Activated CD4-positive, alpha-beta T cell treated with anti-CD3 and anti-CD28 coated beads, Interleukin-2, amount 50 U/mL, for 24 hours (primary cell): ENCODE data around the gene NAT10.
"Not testable (repeated sequence)": the region's sequence is repeated elsewhere in the genome, so short reads cannot be mapped to it uniquely, and the experiment has no call there.

Source experiments
- DNase-seq, 2 donors: peaks; one replicate each; pipeline ENCODE4 v3.0.0-alpha.2; 2020; ENCODE audit warnings: low read depth in 1 of 2, low spot score in 1 of 2

Gene NAT10

GRCh38 chr11:34105079-34105956 lies at the start of gene NAT10:
Gene NAT10, plus strand, starts transcription at chr11:34105629. Its CDS starts 2,597 bp downstream, at chr11:34108226.
- peak; percentile 95 to 98 for DNase-seq

- DNase-seq, result no peak
Observed at GRCh38 chr11:34056672-34057071, 48.8 kb upstream of the NAT10 start.

GRCh38 chr11:34063061-34063795 lies 42.2 kb upstream of the NAT10 start:
- DNase-seq, result no peak

GRCh38 chr11:34064291-34064690 lies 41.1 kb upstream of the NAT10 start:
- DNase-seq, result no peak

GRCh38 chr11:34065505-34066203 lies 39.8 kb upstream of the NAT10 start:
- no peak for DNase-seq

GRCh38 chr11:34066766-34067165 lies 38.7 kb upstream of the NAT10 start:
- DNase-seq, result not testable (repeated sequence)

- no peak for DNase-seq
Observed at GRCh38 chr11:34067383-34068065, 37.9 kb upstream of the NAT10 start.

- no peak for DNase-seq
Observed at GRCh38 chr11:34068111-34068510, 37.3 kb upstream of the NAT10 start.

- not testable (repeated sequence) for DNase-seq
Observed at GRCh38 chr11:34071306-34071705, 34.1 kb upstream of the NAT10 start.

GRCh38 chr11:34072041-34072440 lies 33.4 kb upstream of the NAT10 start:
- DNase-seq, result no peak

- no peak for DNase-seq
Observed at GRCh38 chr11:34072832-34073231, 32.6 kb upstream of the NAT10 start.

- DNase-seq, result no peak
Observed at GRCh38 chr11:34074391-34074790, 31.0 kb upstream of the NAT10 start.

GRCh38 chr11:34075178-34075820 lies 30.1 kb upstream of the NAT10 start:
- DNase-seq, result no peak

GRCh38 chr11:34080609-34081008 lies 24.8 kb upstream of the NAT10 start:
- DNase-seq, result no peak

- DNase-seq, result no peak
Observed at GRCh38 chr11:34084637-34085036, 20.8 kb upstream of the NAT10 start.

- DNase-seq, result no peak
Observed at GRCh38 chr11:34086554-34087283, 18.7 kb upstream of the NAT10 start.

GRCh38 chr11:34091825-34092224 lies 13.6 kb upstream of the NAT10 start:
- DNase-seq, result no peak

- not testable (repeated sequence) for DNase-seq
Observed at GRCh38 chr11:34094900-34095299, 10.5 kb upstream of the NAT10 start.

- no peak for DNase-seq
Observed at GRCh38 chr11:34098813-34099212, 6.6 kb upstream of the NAT10 start.

GRCh38 chr11:34104680-34105078 lies 750 bp upstream of the NAT10 start:
- no peak for DNase-seq
